Measurements from ENCODE around the gene F7. TPM values are rescaled to one million over a fixed set of nuclear protein-coding genes. Genes with fewer than 3 reads are reported as not detected.

F7 gene
- total and polyA plus RNA-seq, 2 donors (not counting 3 experiments of a cell fraction or from before 2014, with no cell fraction given), result not detected

GRCh38 chr13:113065406-113066141, 40.0 kb upstream of the F7 start:
- BruUV-seq (replicated peaks), result no TSS peak
- H3K9ac ChIP-seq (replicated peaks; ENCODE audit: extremely low read depth, insufficient read depth, low read length), result no peak overlapping the region
- H3K4me2 ChIP-seq (ENCODE audit: insufficient read depth, low read length), result no peak overlapping the region
- no peaks in the 10 kb centered on the region for H3K9me3 ChIP-seq (replicated peaks; ENCODE audit: control insufficient read depth, insufficient read depth, low read length)
- CTCF ChIA-PET, result no interaction called here
- H3K79me2 ChIP-seq (ENCODE audit: control insufficient read depth, insufficient read depth, low read length), result no peaks in the 10 kb centered on the region
- H3K4me1 ChIP-seq (ENCODE audit: control insufficient read depth, extremely low read depth, insufficient read depth, low read length), result no peaks in the 10 kb centered on the region
- H3K27me3 ChIP-seq (ENCODE audit: control insufficient read depth in 2 of 2, insufficient read depth in 2 of 2, low read length in 2 of 2), result no peaks in the 10 kb centered on the region
- dilution Hi-C loops (cut with MboI; ENCODE audit: extremely low pct_ligation_motif_present, low sequenced_read_pairs), result no loop called here
- no peak overlapping the region for H2AFZ ChIP-seq (ENCODE audit: low read depth, low read length)
- POLR2A ChIA-PET, result no interaction called here
- H3K27ac ChIP-seq (ENCODE audit: insufficient read depth, low read depth, low read length), result no peak overlapping the region
- H4K20me1 ChIP-seq (replicated peaks; ENCODE audit: control insufficient read depth, extremely low read depth, insufficient read depth, low read length), result no peaks in the 10 kb centered on the region
- DNase-seq (ENCODE audit: low read depth, low spot score) (no peak), FAIRE-seq (no peak)
- no peaks in the 10 kb centered on the region for H3K36me3 ChIP-seq (ENCODE audit: control insufficient read depth in 2 of 2, extremely low read depth in 1 of 2, insufficient read depth in 2 of 2, low read length in 2 of 2)
- no peak overlapping the region for H3K4me3 ChIP-seq (replicated peaks in 1 of 3; ENCODE audit: insufficient read depth in 1 of 3, low read depth in 1 of 3, low read length in 3 of 3)
- intact Hi-C loops (cut with micrococcal nuclease), result no loop called here
- no peak for TF ChIP-seq POLR2AphosphoS5 (IDR thresholded peaks at IDR 0.05; ENCODE audit: insufficient read depth, low read depth, low read length)
- H3K9me1 ChIP-seq (replicated peaks; ENCODE audit: control insufficient read depth, extremely low read depth, insufficient read depth, low read length), result no peaks in the 10 kb centered on the region

GRCh38 chr13:113066142-113066455, 39.5 kb upstream of the F7 start:
- Histone ChIP-seq H3K36me3 (ENCODE audit: control insufficient read depth in 2 of 2, extremely low read depth in 1 of 2, insufficient read depth in 2 of 2, low read length in 2 of 2) (no peaks in the 10 kb centered on the region), H4K20me1 (replicated peaks; ENCODE audit: control insufficient read depth, extremely low read depth, insufficient read depth, low read length) (no peaks in the 10 kb centered on the region), H3K4me3 (replicated peaks in 1 of 3; ENCODE audit: insufficient read depth in 1 of 3, low read depth in 1 of 3, low read length in 3 of 3) (no peak overlapping the region), H3K4me2 (ENCODE audit: insufficient read depth, low read length) (no peak overlapping the region), H3K27me3 (ENCODE audit: control insufficient read depth in 2 of 2, insufficient read depth in 2 of 2, low read length in 2 of 2) (no peaks in the 10 kb centered on the region), H3K9me1 (replicated peaks; ENCODE audit: control insufficient read depth, extremely low read depth, insufficient read depth, low read length) (no peaks in the 10 kb centered on the region), H3K9ac (replicated peaks; ENCODE audit: extremely low read depth, insufficient read depth, low read length) (no peak overlapping the region), H3K79me2 (ENCODE audit: control insufficient read depth, insufficient read depth, low read length) (no peaks in the 10 kb centered on the region), H3K9me3 (replicated peaks; ENCODE audit: control insufficient read depth, insufficient read depth, low read length) (no peaks in the 10 kb centered on the region), H3K27ac (ENCODE audit: insufficient read depth, low read depth, low read length) (no peak overlapping the region), H3K4me1 (ENCODE audit: control insufficient read depth, extremely low read depth, insufficient read depth, low read length) (no peaks in the 10 kb centered on the region), H2AFZ (ENCODE audit: low read depth, low read length) (no peak overlapping the region)
- TF ChIP-seq POLR2AphosphoS5 (IDR thresholded peaks at IDR 0.05; ENCODE audit: insufficient read depth, low read depth, low read length), result no peak
- ChIA-PET CTCF (no interaction called here), POLR2A (no interaction called here)
- DNase-seq (ENCODE audit: low read depth, low spot score), result no peak
- no peak for FAIRE-seq
- dilution Hi-C loops (cut with MboI; ENCODE audit: extremely low pct_ligation_motif_present, low sequenced_read_pairs), result no loop called here
- intact Hi-C loops (cut with micrococcal nuclease), result no loop called here
- no TSS peak for BruUV-seq (replicated peaks)
